SJCRH30 (cell line): ENCODE data around the gene ATP6V0B. TPM values are rescaled to one million over a fixed set of nuclear protein-coding genes. Genes with fewer than 3 reads are reported as not detected.
A peak's percentile ranks its signal among the peaks of the same experiment; 100 is the strongest.

Source experiments
- DNase-seq, 2 experiments: peaks; one replicate each; pipeline ENCODE4 v3.0.0-alpha.2; 2015 to 2020
- H3K27ac ChIP-seq: fragments of 250-450 bp; sonication (Bioruptor Pico); 2 replicates; pipeline ENCODE4 v1.5.1; 2020; ENCODE audit warnings: mild to moderate bottlenecking, moderate library complexity
- H3K27me3 ChIP-seq: fragments of 250-450 bp; sonication (Bioruptor Pico); 2 replicates; pipeline ENCODE4 v1.5.1; 2020; ENCODE audit warnings: mild to moderate bottlenecking, moderate library complexity
- H3K36me3 ChIP-seq: fragments of 250-450 bp; sonication (Bioruptor Pico); 2 replicates; pipeline ENCODE4 v1.5.1; 2020; ENCODE audit warnings: mild to moderate bottlenecking, moderate library complexity
- H3K4me1 ChIP-seq: fragments of 250-450 bp; sonication (Bioruptor Pico); 2 replicates; pipeline ENCODE4 v1.5.1; 2020; ENCODE audit warnings: mild to moderate bottlenecking, moderate library complexity
- H3K4me3 ChIP-seq: fragments of 250-450 bp; sonication (Bioruptor Pico); 2 replicates; pipeline ENCODE4 v1.5.1; 2020; ENCODE audit warnings: mild to moderate bottlenecking, moderate library complexity
- H3K9me3 ChIP-seq: fragments of 250-450 bp; sonication (Bioruptor Pico); replicated peaks from 2 replicates; pipeline ENCODE4 v1.5.1; 2020; ENCODE audit warnings: mild to moderate bottlenecking, moderate library complexity
- total RNA-seq: library from RNA; depleted of rRNA; stranded (reverse); fragments of >200 nt; shearing (Covaris generic); gene quantifications from 2 replicates; pipeline ENCODE4 v1.2.3, GENCODE V29; 2014

Gene ATP6V0B
- total RNA-seq, 1 experiment from 2014 or later = 89.7 TPM

DNA sequence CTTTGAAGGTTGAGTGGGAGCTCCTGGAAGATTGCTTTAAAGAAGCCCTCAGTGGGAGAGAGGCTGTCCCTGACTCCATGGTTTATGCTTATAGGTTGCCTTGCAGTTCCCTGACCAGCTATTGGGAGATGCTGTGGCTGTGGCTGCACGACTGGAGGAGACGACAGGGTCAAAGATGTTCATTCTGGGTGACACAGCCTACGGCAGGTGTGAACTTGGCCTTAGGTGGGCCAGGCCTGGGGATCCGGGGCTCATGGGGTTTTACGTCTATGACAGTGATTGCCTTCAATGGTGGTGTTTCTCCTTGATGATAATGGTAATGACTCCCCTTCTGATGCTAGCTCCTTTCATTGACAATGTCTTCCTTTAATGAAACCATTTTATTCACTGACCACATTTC lies 4.3 kb upstream of the ATP6V0B start:
- H3K4me3 ChIP-seq = peak overlapping the region; percentile 76
- no peaks in the 10 kb centered on the region for H3K4me1 ChIP-seq
- no peak for DNase-seq
- H3K9me3 ChIP-seq = no peaks in the 10 kb centered on the region
- peaks cover 7% of the 10 kb centered on the region; the same call in 1 of the 2 replicates for H3K36me3 ChIP-seq
- no peak overlapping the region for H3K27ac ChIP-seq
- H3K27me3 ChIP-seq = no peaks in the 10 kb centered on the region

DNA sequence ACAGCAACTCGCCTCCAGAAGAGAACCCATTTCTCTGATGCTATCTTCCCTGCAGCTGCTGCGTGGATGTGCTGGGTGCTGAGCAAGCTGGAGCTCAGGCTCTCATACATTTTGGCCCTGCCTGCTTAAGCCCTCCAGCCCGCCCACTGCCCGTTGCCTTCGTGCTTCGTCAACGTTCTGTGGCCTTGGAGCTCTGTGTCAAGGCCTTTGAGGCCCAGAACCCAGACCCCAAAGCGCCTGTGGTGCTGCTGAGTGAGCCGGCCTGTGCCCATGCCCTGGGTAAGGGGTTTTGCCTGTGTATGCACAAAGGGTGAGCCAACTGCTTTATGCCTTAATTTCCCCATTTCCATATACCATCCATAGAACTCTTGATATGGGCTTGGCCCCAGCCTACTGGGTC lies 3.8 kb upstream of the ATP6V0B start:
- H3K27me3 ChIP-seq = no peaks in the 10 kb centered on the region
- H3K4me3 ChIP-seq = no peak overlapping the region; the same call in 1 of the 2 replicates
- H3K4me1 ChIP-seq = no peaks in the 10 kb centered on the region
- no peaks in the 10 kb centered on the region for H3K9me3 ChIP-seq
- H3K36me3 ChIP-seq = peaks cover 7% of the 10 kb centered on the region; the same call in 1 of the 2 replicates
- DNase-seq = no peak
- no peak overlapping the region for H3K27ac ChIP-seq

DNA sequence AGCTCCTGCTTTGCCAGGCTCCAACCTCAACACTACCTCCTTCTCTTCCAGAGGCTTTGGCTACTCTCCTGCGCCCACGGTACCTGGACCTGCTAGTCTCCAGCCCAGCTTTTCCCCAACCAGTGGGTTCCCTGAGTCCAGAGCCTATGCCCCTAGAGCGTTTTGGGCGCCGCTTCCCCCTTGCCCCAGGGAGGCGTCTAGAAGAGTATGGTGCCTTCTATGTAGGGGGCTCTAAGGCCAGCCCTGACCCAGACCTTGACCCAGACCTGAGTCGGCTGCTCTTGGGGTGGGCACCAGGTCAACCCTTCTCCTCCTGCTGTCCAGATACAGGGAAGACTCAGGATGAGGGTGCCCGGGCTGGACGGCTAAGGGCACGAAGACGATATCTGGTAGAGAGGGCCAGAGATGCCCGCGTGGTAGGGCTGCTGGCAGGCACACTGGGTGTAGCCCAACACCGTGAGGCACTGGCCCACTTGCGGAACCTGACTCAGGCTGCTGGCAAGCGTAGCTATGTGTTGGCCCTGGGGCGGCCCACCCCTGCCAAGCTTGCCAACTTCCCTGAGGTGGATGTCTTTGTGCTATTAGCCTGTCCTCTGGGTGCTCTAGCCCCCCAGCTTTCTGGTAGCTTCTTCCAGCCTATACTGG lies 3.3 kb upstream of the ATP6V0B start:
- H3K9me3 ChIP-seq = no peaks in the 10 kb centered on the region
- H3K36me3 ChIP-seq = peaks cover 10% of the 10 kb centered on the region
- no peak for DNase-seq
- H3K27me3 ChIP-seq = no peaks in the 10 kb centered on the region
- H3K4me1 ChIP-seq = no peaks in the 10 kb centered on the region
- no peak overlapping the region for H3K4me3 ChIP-seq
- H3K27ac ChIP-seq = no peak overlapping the region

DNA sequence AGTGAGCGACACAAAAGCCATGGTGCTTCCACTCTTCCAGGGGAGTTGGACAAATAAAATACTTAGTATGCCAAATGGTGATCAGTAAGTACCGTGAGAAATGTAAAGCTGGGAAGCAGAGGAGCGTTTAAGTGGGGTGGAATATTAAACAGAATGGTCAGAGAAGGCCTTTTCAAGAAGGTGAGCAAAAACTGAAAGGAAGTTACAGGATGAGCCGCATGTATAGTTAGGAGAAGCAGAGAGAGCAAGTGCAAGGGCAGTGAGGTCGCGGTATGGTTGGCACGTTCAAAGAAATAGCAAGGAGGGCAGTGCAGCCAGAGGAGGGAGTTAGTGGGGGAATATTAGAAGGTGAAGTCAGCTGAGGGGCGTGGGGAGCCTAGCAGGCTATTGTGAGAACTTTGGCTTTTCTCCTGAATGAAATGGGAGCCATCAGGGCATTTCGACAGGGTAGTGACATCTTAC lies 748 bp upstream of the ATP6V0B start:
- peak overlapping the region; percentile 59 for H3K27ac ChIP-seq
- H3K9me3 ChIP-seq = no peaks in the 10 kb centered on the region
- peaks cover 3% of the 10 kb centered on the region; the same call in 1 of the 2 replicates for H3K4me1 ChIP-seq
- no peak for DNase-seq
- peaks cover 20% of the 10 kb centered on the region for H3K36me3 ChIP-seq
- H3K27me3 ChIP-seq = no peaks in the 10 kb centered on the region
- H3K4me3 ChIP-seq = peak overlapping the region; percentile 79

DNA sequence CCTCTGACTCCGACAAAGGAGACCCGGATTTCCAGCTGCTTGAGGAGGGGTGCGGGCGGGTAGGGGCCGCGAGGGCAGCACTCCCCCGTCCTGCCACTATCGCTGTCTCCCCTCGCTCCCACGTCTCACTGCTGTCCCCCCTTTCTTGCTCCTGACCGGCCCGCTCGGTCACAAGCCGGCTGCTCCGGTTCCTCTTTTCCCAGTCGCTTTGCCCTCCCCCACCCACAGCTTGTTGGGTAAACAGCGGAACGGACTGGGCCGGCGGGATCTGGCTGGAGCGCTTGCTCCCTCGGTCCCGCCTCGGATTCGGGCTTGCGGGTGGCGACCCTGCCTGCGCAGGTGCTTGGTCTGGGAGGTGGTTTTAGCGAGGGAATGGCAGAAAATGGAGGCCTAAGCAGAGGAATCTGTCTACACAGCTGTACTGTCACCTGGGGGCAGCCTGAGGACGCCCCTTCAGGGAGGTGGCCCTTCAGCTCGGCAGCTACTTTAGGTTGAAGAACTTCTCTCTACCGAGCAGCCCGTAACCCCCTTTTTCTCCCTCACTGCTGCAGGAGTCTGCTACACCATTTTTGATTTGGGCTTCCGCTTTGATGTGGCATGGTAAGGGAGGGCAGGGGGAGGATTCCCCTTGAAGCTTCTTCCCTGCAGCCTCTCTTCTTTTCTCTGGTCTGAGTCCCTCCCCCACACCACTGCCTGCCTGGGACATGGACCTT lies 645 bp downstream of the ATP6V0B start:
- Histone ChIP-seq H3K36me3 (peaks cover 20% of the 10 kb centered on the region), H3K4me3 (peak overlapping the region; percentile 79), H3K4me1 (peaks cover 7% of the 10 kb centered on the region; the same call in 1 of the 2 replicates), H3K27ac (peak overlapping the region; percentile 59), H3K9me3 (no peaks in the 10 kb centered on the region), H3K27me3 (no peaks in the 10 kb centered on the region)
- DNase-seq = peak; percentile 29 to 33

DNA sequence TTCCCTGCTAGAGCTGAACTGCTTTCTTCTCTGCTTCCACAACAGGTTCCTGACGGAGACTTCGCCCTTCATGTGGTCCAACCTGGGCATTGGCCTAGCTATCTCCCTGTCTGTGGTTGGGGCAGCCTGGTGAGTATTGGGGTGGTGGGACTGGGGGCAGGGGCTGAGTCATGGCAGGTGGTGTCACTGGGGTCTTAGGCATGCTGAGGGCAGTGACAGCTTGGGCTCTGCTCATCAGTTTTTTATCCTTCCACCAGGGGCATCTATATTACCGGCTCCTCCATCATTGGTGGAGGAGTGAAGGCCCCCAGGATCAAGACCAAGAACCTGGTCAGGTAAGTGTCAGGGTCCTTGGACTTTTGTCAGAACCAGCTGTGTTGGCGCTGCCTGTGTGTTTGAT lies 1.3 kb downstream of the ATP6V0B start:
- Histone ChIP-seq H3K36me3 (peaks cover 20% of the 10 kb centered on the region), H3K27ac (no peak overlapping the region), H3K9me3 (no peaks in the 10 kb centered on the region), H3K27me3 (no peaks in the 10 kb centered on the region), H3K4me1 (peaks cover 7% of the 10 kb centered on the region; the same call in 1 of the 2 replicates), H3K4me3 (peak overlapping the region; percentile 79)
- no peak for DNase-seq

DNA sequence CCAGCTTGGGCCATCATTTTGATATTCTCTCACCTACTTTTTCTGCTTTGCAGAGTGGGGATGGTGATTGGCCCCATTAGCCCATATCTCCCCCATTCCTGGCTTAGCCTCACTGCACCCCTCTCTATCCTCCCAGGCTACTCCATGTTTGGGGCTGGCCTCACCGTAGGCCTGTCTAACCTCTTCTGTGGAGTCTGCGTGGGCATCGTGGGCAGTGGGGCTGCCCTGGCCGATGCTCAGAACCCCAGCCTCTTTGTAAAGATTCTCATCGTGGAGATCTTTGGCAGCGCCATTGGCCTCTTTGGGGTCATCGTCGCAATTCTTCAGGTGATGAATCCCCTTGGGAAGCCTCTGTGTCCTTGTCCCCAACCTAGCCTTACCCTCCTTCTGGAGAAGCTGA lies 2.1 kb downstream of the ATP6V0B start:
- H3K27me3 ChIP-seq = no peaks in the 10 kb centered on the region
- DNase-seq = no peak
- peaks cover 20% of the 10 kb centered on the region for H3K36me3 ChIP-seq

DNA sequence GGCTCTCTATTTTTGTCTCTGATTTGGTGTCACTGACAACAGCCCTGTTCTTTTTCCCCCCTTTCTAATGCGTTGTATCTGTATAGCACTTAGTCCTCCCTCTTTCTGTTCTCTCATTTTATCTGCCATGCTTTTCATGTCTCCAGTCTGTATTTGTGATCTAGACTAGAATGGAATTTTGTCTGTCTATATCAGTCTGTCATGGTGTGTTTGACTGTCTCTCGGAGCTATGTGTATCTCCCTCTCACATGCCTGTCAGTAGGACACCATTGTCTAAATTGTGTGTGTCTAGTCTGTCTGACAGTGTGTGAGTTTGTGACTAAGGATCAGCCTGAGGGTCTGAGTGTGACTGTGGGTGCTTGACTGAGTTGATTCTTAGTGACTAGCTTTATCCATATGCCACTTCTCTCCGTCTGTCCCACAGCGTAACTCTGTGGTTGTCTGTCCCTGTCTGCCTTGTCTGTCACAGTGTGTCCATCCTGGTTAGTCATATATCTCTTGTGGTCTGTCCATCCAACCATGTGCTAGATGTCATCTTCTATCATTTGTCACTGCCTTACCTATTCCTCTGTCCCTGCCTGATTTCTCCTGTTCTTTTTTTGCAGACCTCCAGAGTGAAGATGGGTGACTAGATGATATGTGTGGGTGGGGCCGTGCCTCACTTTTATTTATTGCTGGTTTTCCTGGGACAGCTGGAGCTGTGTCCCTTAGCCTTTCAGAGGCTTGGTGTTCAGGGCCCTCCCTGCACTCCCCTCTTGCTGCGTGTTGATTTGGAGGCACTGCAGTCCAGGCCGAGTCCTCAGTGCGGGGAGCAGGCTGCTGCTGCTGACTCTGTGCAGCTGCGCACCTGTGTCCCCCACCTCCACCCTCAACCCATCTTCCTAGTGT lies 2.9 kb downstream of the ATP6V0B start:
- Histone ChIP-seq H3K9me3 (no peaks in the 10 kb centered on the region), H3K4me1 (peaks cover 7% of the 10 kb centered on the region; the same call in 1 of the 2 replicates), H3K36me3 (peaks cover 13% of the 10 kb centered on the region), H3K27me3 (no peaks in the 10 kb centered on the region), H3K27ac (no peak overlapping the region), H3K4me3 (no peak overlapping the region)
- no peak for DNase-seq

More for the DNA sequence above, 2.1 kb downstream of the ATP6V0B start:
- peaks cover 7% of the 10 kb centered on the region; the same call in 1 of the 2 replicates for H3K4me1 ChIP-seq
- no peaks in the 10 kb centered on the region for H3K9me3 ChIP-seq
- no peak overlapping the region for H3K4me3 ChIP-seq
- no peak overlapping the region for H3K27ac ChIP-seq

DNA sequence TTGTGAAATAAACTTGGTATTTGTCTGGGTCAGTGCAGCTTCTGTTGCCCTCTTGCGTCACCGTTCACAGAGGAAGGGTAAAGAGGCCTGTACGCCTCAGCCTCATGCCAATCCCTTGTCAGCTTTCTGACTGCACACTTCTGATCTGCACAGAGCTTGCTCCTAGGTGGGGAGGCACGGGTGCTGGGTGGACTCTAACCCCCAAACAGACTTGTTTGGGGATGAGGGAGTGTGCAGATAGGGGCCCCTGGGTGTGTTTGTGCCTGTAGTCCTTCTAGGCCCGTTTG lies 3.4 kb downstream of the ATP6V0B start:
- no peaks in the 10 kb centered on the region for H3K27me3 ChIP-seq
- no peaks in the 10 kb centered on the region for H3K9me3 ChIP-seq
- peaks cover 12% of the 10 kb centered on the region for H3K36me3 ChIP-seq
- no peak overlapping the region for H3K27ac ChIP-seq
- H3K4me1 ChIP-seq = peaks cover 7% of the 10 kb centered on the region; the same call in 1 of the 2 replicates
- peak overlapping the region; percentile 80 for H3K4me3 ChIP-seq
- DNase-seq = no peak

DNA sequence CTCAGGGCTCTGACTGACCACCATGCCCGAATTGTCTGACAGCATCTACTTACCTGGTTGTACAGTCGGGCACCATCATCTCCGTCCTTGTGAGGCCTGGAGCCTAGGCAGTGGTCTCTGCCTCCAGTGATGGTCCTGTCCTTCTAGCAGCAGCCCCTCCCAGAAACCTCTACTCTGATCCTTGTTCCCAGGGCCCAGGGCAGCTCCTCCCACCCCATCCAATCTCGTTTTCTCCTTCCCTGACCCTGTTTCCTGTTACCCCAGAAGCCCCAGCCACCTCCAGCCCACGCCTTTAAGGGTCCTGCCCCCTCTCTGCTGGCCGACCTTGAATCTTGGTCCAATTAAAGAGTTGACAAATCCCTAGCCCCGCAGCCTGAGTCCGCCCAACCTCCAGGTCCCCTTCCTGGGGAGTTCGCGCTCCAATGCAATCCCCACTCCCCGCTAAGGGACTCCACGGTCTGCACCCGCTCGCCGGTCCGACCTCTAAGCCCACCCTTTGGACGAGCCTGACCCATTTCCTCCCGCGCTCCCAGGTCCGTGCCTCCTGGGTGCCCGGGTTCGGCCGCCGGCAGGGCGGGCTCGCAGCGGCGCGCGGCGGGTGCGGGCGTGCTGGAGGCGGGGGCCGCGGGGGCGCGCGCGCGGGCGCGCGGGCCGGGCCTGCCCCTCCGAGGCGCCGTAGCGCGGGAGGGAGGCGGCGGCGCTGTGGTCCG lies 3.9 kb downstream of the ATP6V0B start, which contains the start of gene B4GALT2:
TSS of gene B4GALT2 (plus strand) at position 660 of the 710 bp plus-strand sequence. CDS start 1,951 bp downstream, outside the sequence.
- Histone ChIP-seq H3K9me3 (no peaks in the 10 kb centered on the region), H3K4me3 (peak within 1 kb of the TSS; percentile 80), H3K27ac (peak within 1 kb of the TSS; percentile 53), H3K27me3 (no peaks in the 10 kb centered on the region), H3K4me1 (peaks cover 7% of the 10 kb centered on the region; the same call in 1 of the 2 replicates), H3K36me3 (peaks cover 12% of the 10 kb centered on the region)
- DNase-seq = peak; percentile 49 to 66

DNA sequence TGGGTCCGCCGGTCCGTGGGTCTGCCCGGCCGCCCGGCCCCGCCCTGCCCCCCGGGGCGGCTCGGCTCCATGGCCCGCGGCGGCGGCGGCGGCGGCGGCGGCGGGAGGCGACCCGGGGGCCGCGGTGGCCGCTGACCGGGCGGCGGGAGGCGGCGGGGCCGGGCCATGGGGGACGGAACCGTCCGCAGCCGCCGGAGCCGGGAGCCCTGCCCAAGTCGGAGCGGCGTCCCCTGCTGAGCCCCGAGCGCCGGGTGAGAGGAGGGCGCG lies 4.4 kb downstream of the ATP6V0B start:
- Histone ChIP-seq H3K36me3 (peaks cover 12% of the 10 kb centered on the region), H3K4me1 (peaks cover 7% of the 10 kb centered on the region; the same call in 1 of the 2 replicates), H3K27ac (peak overlapping the region; percentile 53), H3K4me3 (peak overlapping the region; percentile 67), H3K27me3 (no peaks in the 10 kb centered on the region), H3K9me3 (no peaks in the 10 kb centered on the region)
- DNase-seq = no peak

DNA sequence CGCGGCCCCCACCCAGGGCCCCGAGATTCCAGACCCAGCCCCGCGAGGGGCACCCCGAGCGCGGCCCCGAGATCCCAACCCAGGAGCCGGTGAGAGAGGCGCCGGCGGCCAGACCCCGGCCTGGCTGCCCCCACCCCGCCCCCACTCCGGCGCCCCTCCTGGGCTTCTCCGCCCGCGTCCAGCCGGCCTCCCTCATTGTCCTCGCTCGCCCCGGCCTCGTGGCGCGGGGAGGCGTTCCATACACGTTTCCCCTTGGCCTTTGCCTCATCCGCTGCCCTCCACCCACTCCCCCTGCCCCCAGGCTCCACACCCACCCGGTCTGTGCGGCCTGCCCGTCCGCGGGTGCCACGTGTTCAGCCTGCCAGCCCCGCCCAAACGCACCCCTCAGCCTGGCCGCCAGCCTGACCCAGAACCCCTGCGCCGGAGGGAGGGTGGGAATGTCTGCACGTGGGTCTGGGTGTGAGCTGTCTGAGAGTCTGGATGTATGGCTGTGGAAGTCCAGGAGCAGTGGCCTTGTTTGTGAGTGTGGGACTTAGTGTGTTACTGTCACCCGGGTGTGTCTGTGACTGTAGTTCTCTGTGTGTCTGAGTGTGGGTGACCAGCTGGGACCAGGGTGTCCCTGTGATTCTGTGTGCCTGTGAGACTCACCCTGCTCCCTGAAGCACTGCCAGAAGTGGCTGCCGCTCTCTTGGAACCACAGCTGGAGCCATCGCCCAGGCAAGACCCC lies 4.9 kb downstream of the ATP6V0B start:
- DNase-seq = peak; percentile 65 to 79
- H3K27ac ChIP-seq = peak overlapping the region; percentile 53
- H3K36me3 ChIP-seq = peaks cover 12% of the 10 kb centered on the region

DNA sequence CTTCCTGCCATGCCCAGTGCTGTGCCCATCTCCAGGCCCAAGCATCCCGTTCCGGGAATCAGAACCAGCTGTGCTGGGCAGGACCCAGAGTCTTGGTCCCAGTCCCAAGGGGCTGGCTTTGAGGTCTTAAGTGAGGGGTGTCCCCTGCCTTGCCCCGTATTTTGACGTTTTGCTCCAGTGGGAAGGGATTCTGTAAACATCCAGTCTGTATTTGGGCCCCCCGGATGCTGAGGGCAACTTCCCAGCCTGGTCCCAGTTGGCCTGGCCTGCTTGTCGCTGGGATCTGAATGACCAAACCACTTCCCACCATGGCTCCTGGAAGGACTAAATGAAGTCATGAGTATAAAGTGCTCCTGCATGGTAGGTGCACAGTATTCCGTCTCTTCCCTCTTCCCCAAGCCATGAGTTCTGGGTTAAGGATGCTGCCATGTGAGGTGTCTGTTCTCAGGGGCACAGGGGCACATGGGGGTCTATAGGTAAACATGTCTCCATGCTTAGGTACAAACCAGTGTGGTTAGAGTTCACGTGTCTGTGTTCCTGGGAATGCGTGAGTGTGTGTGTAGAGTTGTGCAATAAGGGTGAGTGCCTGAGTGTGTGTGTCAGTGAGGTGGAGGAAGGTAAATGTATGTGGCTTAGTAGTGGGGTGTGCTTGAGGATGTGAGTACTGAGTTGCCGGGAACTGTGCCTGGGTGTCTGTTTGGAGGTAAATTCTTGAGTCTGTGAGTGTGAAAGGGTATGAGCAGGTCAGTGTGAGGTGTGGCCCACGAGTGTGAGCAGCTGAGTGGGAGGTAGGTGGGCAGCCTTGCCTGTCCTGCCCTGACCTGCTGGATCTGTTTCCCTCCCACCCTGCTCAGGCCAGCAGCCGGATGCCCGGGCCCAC lies 5.7 kb downstream of the ATP6V0B start:
- no peaks in the 10 kb centered on the region for H3K9me3 ChIP-seq
- peaks cover 14% of the 10 kb centered on the region for H3K36me3 ChIP-seq
- H3K4me1 ChIP-seq = peaks cover 7% of the 10 kb centered on the region; the same call in 1 of the 2 replicates
- no peaks in the 10 kb centered on the region for H3K27me3 ChIP-seq
- DNase-seq = no peak
- H3K27ac ChIP-seq = peak overlapping the region; percentile 53
- peak overlapping the region; percentile 67 for H3K4me3 ChIP-seq

More for the DNA sequence above, 4.9 kb downstream of the ATP6V0B start:
- H3K4me3 ChIP-seq = peak overlapping the region; percentile 67
- no peaks in the 10 kb centered on the region for H3K9me3 ChIP-seq
- H3K27me3 ChIP-seq = no peaks in the 10 kb centered on the region
- peaks cover 7% of the 10 kb centered on the region; the same call in 1 of the 2 replicates for H3K4me1 ChIP-seq
